NCI-H526 treated with DMSO at 0.1 percent for 48 hours (cell line): Measurements from ENCODE around the gene TCP1.
A peak's percentile ranks its signal among the peaks of the same experiment; 100 is the strongest.
"Not testable (repeated sequence)": the region's sequence is repeated elsewhere in the genome, so short reads cannot be mapped to it uniquely, and the experiment has no call there.

Experiments
- DNase-seq: peaks from one replicate; lab custom pipeline; 2025; lab: John Stamatoyannopoulos, UW

TCP1 gene

GRCh38 chr6:159816775-159817174 is 27.4 kb upstream of the TCP1 start:
- not testable (repeated sequence) for DNase-seq

- no peak for DNase-seq
Measured at GRCh38 chr6:159815410-159815809, 26.0 kb upstream of the TCP1 start.

- DNase-seq: no peak
Measured at GRCh38 chr6:159813781-159814180, 24.4 kb upstream of the TCP1 start.

- no peak for DNase-seq
Measured at GRCh38 chr6:159809149-159809548, 19.7 kb upstream of the TCP1 start.

DNA sequence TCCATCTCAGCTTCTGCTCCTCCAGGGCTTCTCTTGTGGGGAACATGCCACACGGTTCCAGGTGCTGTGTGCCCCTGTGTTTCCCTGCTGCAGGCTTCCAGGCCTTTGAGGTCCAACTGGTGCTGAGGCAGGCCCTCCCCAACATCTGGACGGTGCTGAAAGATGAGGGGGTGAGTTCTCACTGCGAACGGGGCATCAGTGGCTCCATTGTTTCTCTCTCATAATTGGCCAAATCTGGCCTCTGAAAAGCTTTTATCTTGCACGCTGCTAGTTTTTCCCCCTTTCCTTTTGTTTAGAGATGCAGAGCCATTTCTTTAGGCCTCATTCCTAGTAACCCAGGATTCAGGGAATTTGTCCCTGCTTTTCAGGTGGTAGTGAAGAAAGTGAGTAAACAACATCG is 19.2 kb upstream of the TCP1 start:
- no peak for DNase-seq

DNA sequence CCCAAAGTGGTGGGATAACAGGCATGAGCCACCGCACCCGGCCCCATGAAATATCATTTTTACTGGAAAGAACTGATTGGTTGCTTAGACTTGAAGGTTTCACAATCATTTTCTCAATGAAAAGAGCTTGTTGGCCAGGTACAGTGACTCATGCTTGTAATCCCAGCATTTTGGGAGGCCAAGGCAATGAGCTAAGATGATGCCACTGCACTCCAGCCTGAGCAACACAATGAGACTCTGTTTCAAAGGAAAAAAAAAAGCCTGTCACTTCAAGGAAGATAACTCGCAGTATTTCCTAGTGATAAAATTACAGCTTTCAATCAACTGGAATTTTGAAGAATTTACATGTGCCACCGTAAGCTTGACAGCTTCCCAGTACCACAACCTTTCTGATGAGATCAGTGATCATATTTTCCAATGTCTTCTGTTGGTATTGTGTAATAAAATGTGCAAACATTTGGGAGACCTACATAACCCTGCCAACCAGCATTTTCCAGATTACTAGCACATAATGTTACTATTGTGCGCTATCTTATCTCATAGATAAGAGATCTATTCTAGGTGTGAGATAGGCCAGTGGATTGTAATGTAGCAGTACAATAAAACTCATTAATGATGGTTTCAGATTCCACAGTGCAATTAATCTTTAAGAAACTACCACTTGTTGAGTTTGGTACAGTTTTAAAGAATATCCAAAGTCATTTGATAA is 17.9 kb upstream of the TCP1 start:
- no peak for DNase-seq

- no peak for DNase-seq
Measured at GRCh38 chr6:159806021-159806458, 16.6 kb upstream of the TCP1 start.

GRCh38 chr6:159805440-159806020 is 16.1 kb upstream of the TCP1 start:
- no peak for DNase-seq

GRCh38 chr6:159804504-159804903 is 15.1 kb upstream of the TCP1 start:
- DNase-seq: no peak

- DNase-seq: no peak
Measured at GRCh38 chr6:159801935-159802334, 12.5 kb upstream of the TCP1 start.

DNA sequence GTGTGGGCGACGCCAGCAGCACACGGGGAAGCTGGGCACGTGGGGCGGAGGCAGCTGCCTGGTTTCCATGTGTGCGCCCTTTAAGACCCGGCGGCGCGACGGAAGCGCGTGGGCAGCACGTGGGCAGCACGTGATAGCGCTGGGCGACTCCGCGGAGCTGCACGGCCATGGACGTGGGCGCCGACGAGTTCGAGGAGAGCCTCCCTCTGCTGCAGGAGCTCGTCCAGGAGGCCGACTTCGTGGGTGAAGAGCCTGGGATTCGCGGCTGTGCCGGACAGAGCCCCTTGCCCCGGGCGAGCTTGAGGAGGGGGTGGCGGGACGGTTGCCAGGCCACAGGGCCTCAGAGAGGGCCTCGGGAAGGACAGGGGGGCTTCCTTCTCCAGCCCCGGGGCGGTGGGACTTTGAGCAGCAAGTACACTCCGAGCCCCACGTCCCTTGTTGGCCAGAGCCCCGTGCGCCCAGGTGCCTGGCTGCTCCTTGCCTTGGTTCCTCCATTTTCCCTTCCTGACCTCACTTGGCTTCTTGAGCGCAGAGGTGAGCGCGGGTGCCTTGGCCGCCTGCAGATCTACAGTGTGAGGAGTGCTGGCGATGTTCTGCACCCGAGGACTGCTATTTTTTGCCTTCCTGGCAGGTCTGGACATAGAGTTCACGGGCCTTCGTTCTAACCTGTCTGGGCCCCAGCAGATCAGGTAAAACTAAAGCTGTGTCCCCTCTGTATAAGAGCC is 10.9 kb upstream of the TCP1 start, which contains the start of gene PNLDC1:
Gene PNLDC1 (plus strand): TSS at position 136 of the 725 bp plus-strand sequence. CDS start 32 bp downstream, at position 168.
- DNase-seq: no peak

DNA sequence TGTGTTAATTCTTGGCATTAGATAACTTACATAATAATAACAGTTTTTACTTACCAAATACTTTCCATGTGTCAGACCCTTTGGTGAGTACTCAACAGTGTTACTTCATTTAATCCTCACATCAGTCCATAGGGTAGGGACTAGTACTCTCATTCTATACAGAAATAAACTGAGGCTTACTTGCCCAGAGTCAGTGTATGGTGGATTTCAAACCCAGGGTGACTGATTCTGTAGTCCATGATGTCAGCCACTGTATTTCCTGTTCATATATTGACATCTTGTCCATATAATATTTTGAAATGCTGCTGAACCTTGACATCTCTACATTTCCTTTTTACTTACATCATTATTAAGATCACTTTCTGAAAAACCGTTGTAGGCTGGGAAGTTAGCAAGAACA is 8.2 kb upstream of the TCP1 start:
- DNase-seq: no peak

- DNase-seq: not testable (repeated sequence)
Measured at GRCh38 chr6:159794976-159795375, 5.6 kb upstream of the TCP1 start.

GRCh38 chr6:159790956-159791598 is 1.7 kb upstream of the TCP1 start:
- DNase-seq: no peak

DNA sequence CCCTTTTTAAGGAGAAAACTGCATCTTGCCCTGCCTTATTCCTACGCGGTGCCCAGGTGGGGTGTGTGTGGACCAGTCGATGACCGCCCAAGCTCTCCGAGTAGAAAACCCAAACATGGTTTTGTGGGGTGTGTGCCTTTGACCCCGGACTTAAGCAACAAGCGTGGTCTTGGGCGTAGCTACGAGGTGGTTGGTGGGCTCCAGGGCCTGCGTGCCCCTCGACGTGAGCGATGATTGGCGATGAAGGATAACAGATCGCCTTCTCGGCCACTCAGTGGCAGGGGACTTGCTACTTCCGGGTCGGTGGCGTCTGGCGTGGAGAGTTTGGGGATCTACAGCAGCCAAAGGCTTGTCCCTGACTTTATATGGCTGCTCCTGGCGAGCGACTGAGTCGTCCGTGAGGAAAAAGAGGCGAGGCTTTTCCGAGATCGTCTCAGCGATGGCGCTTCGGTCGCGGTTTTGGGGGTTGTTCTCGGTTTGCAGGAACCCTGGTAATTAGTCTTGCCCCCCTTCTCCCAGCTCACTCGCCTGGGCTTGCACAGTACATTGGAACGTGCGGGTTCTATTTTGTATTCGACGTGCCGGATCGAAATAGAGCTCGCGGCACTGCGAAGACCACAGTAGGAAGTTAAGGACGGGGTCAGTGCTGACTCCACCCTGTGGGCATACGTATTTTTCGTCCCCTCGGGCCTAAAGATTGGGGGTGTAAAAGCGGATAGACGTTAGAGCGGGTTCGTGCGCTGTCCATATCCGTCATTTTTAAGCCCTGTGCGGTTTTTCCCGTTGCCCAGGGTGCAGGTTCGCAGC is 950 bp upstream of the TCP1 start, which contains the start of gene MRPL18:
Gene MRPL18 (plus strand): TSS at position 319 of the 807 bp plus-strand sequence. CDS start 121 bp downstream, at position 440.
- peak; percentile 91 for DNase-seq

- no peak for DNase-seq
Measured at GRCh38 chr6:159788753-159789376, 537 bp downstream of the TCP1 start.

GRCh38 chr6:159788276-159788675 is 1.1 kb downstream of the TCP1 start:
- DNase-seq: no peak

- no peak for DNase-seq
Measured at GRCh38 chr6:159778542-159779103, 10.8 kb downstream of the TCP1 start.

DNA sequence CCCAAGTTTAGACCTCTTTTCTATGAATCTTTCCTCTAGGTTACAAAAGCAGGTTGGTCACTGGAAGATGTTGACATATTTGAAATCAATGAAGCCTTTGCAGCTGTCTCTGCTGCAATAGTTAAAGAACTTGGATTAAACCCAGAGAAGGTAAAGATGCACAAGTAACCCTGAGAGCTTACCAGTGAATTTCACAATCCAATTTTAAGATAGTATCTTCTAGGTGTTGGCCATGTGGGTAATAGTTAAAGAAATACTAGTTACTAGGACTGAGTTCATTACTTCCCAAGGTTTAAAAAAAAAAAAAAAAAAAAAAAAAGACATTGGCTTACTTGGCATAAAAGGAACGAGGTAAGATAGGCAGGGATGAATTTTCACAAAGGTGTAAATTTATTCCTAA is 11.3 kb downstream of the TCP1 start:
- DNase-seq: no peak

DNA sequence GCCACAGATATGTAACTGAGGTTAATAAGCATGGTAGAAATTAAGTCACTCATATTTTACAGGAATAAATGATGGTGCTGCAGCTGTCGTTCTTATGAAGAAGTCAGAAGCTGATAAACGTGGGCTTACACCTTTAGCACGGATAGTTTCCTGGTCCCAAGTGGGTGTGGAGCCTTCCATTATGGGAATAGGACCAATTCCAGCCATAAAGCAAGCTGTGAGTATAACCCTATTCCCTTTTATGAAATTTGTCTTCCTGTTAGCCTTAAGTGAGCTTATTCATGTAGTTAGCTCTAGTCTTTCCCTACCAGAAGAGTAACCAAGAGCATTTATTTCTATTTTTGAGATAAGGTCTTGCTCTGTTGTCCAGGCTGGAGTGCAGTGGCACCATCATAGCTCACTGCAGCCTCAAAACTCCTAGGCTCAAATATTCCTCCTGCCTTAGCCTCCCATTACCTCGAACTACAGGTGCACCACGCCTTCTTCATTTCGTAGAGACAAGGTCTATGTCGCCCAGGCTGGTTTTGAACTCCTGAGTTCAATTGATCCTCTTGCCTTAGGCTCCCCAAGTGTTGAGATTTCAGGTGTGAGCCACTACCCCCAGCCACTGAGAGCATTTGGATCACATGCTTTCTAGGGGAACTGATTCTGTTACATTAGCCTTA is 12.0 kb downstream of the TCP1 start:
- DNase-seq: no peak
